NCI-H2029 (cell line): ENCODE measurements around the gene MAML3.

Source experiments
- DNase-seq: peaks from one replicate; lab custom pipeline; 2025; lab: John Stamatoyannopoulos, UW

Gene MAML3

DNA sequence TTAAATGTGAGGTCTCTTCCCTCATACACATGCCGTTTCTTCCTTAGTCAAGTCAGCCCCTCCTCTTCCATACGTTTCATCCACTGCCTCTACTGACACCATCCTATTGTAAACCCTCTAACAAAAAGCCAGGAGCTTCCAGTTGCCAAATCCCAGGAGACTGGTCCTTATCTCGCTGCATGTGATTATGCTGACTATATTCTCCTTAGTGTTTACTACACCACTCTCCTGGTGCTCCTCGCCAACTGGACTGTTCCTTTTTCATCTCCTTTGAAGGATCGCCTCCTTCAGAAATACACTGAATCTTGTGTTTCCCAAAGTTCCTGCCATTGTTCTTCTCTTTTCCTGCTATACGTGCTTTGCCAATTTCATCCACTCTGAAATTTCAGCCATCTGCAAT, 27.7 kb downstream of the MAML3 start:
- no peak for DNase-seq

DNA sequence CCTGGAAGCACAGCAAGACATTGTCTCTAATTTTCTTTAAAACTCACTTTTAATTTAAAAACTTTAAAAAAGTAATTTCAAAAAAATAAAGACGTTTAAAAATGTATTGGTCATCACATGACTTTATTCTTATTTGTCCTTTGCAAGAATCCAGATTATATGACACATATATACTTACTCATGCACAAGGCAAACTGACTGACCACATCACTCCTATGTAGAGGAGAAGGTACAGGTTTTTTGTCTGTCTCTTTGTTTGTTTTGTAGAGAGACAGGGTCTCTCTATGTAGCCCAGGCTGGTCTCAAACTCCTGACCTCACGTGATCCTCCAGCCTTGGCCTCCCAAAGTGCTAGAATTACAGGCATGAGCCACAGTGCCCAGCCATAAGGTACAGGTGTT, 28.6 kb downstream of the MAML3 start:
- DNase-seq, result no peak

DNA sequence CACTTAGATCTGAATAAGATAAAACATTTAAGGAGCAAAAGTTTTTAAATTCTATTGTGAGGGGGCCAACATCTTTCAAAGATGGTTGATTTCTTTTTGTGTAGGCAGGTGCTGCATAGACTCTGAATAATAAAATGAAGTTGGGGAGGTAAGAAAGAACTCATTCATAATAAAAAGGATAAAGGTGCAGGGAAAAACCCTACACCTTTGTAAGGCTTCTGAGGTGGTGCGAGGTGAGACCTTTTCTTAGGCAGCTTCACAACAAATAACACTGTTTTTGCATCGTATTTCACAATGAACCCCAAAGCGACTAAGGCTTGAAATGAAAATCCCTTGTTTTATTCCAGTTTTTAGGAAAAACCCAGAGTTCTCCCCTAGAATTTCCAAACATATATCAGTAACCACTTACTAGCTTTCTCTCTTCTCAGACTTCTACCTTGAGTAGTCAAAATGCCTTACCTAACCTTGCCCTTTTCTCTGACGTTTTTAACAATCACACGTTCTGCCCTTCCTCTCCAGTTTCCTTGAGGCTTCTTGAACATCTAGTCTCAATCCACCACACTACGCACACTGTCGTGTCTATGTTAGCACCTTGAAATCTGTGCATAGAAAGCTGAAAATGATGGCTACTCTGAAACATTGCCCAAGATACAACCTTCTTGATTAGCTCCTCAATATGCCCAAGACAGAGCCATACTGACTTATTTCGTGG, 30.2 kb downstream of the MAML3 start:
- DNase-seq, result no peak

DNA sequence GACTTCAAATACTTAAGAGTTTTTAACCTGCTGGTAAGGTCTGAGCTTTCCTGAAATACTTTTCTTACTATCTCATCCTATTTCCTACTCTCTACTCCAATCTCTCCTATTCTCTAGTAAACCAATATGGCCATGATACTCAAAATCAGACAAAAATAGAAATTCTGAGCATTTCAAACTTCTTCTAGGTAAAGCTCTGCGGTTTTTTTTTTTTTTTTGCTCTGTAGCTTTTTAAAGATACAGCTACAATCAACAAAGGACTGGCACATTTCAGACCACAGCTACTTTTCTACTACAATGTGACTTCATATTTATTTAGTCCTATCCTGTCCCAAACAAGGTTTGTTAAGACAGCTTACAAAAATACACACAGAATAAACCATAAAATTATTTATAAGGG, 31.1 kb downstream of the MAML3 start:
- no peak for DNase-seq

DNA sequence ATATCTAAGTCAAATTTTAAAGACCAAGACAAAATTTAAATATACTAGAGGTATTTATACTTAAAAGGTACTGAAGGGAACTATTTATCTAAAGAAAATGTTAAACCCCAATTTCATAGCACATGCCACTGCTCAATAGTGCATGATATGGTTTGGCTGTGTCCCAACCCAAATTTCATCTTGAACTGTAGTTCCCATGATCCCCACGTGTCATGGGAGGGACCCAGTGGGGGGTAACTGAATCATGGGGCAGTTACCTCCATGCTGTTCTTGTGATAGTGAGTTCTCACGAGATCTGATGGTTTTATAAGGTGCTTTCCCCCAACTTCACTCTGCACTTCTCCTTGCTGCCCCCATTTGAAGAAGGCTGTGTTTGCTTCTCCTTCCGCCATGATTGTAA, 32.3 kb downstream of the MAML3 start:
- DNase-seq, result no peak

DNA sequence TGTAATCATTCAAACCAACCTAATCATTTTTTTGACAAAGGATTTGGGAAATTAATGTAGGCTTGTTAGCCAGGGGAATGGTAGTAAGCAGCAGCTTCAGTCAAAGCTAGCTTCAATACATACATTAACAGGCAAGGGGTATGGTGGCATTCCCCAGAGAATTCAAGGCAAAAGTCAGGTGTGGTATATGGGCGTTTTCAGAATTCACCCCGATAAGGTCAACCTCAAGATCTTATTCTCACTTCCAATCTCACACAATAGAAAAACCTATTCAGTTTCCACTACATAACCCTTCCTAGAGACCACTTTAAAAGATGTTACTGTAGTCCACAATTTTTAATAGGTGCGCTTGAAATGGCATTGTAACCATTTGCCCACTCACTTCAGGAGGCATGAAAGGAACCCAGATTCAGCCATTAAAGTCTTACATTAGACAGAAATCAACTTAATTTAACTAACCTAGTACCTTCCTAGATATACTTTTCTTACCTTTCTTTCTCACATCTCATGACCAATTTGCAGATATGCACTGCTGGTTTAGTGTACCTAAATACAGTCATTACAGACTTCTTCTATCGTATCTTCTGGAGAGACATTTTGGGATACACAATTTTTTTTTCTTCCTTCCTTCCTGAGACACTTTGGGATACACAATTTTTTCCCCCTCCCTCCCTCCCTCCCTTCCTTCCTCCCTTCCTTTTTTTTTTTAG, 34.9 kb downstream of the MAML3 start:
- no peak for DNase-seq

DNA sequence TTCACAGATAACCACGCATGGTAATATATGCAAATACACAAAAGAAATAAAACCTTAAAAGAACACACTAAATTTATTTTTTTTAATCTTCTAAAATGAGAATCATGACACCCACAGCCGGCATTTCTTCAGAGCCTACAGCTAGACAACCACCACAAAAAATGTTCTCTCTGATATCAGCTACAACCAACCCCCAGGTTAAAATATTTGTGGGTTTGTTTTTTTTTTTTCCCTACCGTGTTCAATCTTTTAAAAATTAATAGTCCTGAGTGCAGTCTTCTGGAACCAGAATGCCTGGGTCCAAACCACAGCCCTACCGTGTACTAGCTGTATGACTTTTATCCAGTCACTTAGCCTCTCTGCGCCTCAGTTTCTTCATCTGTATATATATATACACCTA, 36.0 kb downstream of the MAML3 start:
- DNase-seq, result no peak

DNA sequence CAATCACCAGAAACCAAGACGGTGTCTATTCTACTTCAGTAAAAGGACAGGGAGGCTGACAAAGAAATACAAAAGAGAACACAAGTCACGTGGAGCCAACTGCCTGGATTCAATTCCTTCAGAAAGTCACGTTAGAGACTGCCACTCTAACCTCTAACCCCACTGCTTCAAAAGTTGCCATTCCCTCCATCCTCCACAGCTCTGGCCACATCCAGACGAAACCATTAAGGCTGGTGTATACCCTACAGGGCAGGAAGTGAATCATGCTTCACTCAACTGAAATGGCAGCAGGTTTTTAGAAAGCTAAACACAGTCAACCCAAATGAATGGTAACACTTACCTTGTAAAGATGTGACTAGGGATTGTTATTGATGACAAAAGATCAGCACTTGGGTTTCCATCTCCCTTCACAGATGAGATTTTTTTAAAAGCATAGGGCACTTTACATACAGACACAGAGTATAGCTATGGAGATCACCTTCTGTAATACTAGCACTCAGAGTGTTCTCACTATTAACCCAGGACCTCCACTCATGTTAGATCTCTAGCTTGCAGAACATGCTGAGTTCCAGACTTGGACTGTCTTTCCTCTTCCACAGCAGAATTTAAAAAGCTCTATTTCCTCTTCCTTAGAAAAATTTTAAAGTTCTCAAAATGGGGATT, 37.4 kb downstream of the MAML3 start:
- no peak for DNase-seq

DNA sequence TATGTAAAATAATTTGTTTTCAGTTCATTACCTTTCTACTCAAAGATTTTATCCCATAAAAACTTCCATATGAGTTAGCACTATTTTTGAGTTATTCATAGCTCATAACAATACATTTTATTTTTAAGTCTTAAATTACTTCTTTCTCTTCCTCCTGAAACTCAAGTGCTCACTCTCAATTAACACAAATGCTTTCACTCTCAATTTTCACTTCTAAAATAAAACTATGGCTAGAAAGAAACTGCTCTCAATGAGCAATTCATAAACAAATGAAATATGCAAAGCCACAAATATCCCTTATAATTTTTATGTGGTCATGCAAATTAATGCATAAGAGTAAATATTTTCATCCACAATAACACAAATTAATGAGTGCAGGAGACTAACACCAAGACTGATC, 38.8 kb downstream of the MAML3 start:
- DNase-seq, result no peak

DNA sequence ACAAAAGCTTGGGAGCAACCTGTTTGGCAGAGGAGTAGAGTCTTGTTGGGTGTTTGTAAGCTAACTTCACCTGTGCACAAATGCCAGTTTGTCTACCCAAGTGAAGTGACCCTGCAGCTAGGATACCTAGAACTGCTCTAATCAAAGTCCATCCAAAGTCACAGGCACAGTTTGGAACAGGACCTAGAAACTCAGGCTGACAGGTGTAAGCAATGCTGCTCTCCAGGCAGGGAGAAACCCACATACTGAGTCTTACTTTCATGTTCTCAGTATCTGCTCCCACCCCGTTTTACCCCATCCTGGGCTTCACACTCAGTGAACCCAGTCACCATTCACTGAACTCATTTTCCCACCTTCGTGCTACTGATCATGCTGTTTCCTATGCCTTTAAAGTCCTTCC, 40.3 kb downstream of the MAML3 start:
- no peak for DNase-seq

DNA sequence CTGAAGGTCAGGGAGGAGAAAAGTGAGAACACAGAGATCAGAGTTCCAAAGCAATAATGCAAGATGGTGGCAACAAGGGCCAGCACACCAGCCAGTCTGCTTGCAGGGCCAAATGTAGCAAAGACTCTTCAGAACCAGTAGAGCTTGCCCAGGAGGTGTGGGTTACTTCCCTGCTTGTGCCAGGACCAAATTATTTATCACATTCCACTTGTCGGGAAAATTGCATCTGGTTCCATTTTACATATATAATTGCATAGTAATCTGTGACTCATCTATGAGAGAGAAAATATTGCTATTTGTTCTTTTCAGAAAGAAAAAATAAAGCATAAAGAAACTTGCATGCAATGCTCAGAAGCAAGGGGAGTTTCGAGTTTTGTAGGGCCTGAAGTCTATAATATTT, 41.4 kb downstream of the MAML3 start:
- DNase-seq, result no peak

DNA sequence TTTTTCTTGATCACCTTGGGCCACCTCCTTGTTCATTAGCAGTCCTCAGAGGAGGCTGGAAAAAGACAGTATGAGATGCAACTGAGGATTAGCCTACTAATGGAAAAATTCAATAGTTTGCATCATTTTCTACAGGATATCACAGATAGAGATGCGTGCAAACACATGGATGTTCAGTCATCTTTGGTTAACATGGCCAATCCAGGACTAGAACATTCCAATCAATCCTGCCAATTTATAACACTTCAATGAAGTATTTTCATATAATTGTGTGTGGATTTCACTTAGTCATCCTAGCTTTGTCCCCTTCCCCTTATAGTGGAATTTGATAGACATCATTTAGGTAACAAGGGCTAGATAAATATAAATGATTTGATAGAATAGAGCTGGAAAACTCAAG, 42.7 kb downstream of the MAML3 start:
- no peak for DNase-seq

DNA sequence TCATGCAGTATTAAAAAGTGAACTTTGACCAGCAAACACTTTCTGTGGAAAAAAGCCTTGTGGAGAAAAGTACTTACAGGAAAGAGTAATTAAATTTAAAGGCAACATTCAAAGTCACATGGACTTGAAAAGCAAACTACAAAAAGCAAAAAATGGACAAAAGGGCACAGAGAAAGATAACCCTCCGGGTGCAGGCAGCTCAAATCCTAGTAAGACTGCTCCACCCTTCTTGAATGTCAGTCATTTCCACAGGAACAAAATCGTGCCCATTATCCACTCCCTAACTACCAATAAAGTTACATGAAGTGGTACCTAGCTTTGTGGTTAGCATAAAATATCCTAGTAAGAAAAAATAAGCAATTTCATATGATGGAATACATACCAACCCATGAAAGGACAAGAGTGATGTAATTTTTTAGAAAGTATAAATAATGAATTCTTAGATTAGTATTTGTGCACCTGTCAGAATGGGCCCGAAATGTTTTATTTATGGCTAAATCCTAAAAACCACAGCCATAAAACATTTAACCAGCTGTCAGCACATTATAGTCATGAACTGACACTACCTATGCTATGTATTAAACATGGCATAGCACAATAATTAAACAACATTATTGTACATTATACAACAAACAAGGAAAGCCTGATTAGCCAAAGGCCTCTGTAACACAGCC, 43.3 kb downstream of the MAML3 start:
- no peak for DNase-seq

DNA sequence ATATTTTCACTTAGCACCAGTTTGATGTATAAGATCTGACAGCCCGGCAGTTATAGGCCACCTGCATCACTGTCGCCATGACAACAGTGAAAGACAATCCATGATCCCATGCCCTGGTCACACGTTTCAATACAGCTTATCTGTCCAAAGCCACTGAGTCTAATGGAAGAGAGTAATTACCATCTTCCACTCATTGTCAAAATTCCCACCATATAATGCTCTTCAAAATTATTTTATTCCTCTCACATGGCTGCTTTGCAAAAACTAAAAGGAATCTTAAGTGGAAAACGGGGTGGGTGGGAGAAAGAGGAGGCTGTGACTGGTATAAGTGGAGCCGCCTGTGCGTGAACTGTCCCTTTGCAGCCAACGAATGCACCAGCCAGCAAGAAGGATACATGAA, 44.2 kb downstream of the MAML3 start:
- no peak for DNase-seq

DNA sequence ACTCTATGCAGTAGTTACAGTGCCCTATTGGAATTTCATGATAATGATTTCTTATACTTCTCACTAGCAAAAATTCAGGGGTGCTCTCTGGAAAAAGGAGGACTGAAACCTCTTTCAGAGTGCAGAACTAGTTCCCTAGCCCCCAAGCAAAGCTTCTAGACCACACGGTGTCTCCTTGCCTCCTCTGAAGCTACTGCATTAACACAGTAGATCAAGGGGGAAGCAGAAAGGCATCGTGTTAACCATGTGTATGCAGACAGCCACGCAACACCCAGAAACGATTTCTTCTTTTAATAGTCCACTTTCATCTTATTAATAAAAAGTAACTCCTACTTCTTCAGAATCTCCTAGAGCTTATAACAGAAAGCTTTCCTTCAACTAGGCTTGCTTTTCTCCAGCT, 44.7 kb downstream of the MAML3 start:
- DNase-seq, result no peak

DNA sequence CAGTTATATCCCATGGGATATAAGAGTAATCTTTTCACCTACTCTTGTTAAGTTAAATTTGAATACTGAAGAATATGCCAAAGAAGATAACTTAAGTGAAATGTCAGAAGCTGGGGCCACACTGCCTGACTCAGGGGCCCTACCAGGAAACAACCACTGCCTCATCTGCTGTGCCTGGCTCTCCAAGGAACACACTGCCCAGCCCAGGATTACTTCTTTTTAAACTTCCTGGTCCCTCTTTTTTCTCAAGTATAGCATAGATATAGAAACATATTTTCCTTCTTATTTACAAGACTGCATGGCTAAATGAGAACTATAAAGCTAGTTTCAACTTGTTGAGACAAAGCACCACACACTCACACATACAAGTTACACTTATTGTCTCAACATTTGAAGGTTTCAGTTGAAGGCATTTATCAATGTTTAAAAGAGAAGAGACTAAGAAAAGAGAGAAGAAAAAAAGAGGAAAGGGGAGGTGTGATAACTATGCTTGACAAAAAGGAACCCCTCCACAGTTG, 45.2 kb downstream of the MAML3 start:
- no peak for DNase-seq

DNA sequence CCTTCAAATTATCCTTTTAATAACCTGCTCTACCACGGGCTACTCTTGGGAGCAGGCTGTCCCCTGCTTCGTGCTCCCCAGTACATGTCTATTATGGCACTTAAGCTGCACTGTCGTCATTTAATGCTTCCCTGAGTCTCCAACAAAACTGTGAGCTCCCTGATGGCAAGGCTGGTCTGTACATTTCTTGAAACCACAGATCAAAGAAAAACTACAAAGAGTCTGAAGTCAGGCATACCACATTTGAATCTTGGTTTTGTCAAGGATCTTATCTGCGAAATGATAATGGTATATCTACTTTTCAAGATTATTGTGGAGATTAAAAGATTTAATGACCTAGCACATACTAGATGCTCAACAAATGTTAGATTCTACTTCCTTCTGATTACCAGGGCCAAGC, 45.7 kb downstream of the MAML3 start:
- DNase-seq, result no peak

DNA sequence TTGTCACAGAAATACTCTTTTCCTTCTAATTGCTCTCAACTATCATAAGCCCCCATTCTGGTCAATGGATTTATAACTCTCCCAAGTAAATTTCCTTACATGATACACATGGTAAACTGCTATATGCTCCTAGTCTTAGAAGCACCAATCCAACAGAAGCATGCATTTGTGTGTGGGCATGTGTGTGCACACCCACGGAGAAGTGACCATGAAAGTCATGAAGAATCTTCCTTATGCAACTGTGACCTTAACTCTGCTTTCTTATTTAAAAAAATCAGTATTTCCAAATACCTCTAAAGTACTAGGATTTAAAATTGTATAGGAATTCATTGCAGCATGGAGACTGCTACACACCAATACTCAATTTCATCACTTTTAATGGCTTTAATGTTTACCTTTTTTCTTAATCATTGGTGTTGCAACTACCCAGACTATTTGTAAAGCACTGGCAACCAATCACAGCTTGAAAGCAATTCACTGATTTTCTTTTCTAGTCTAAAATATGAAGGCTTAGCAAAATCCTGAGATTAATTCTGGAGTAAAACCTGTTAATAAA, 47.6 kb downstream of the MAML3 start:
- no peak for DNase-seq

DNA sequence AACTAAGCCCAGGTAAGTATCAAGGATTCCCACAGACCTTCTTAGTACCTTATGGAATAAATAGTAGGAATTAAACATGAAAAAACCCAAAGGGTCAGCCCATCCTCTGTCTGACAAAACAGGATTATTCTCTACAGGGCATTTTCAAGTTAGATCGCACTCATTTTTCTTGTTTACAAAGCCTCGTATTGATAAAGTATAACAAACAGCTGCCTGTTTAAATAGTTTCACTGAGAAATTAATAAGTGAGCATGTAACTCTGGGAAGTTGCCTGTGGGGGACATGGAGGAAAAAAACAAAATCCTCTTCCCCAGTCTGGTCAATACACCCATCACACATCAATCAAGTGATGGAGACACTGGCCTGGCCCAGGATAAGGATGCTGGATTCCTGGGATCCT, 48.5 kb downstream of the MAML3 start:
- no peak for DNase-seq

DNA sequence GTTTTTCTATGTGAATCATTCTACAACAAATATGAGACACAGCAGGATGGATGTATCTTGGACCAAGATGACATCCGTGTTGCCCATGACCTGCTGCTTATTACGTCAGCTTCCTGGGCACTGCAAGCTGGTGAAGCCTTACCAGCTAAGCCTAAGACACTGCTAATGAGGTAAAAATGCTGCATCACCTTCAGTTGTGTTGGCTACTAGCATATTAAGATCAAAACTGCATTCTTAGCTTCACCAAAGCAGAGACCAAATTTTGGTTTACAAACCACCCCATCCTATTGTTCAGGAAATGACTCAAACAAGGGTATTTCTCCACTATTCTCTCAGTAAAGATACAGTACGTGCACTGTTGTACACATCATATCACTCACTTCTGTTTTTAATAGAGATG, 50.3 kb downstream of the MAML3 start:
- DNase-seq, result no peak

DNA sequence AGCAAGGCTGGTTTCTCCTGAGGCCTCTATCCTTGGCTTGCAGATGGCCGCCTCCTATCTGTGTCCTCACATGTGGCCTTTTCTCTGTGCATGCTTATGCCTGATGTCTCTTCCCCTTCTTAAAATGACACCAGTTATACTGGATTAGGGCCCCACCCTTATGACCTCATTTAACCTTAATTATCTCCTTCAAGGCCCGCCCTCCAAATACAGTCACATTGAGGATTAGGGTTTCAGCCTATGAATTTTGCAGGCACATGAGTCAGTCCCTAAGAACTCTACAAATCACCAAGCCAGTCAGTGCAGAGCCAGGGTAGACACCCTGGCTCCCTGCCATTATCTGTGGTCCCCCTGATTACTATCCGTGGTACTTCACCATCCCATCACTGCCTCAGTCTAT, 51.6 kb downstream of the MAML3 start:
- DNase-seq, result no peak

DNA sequence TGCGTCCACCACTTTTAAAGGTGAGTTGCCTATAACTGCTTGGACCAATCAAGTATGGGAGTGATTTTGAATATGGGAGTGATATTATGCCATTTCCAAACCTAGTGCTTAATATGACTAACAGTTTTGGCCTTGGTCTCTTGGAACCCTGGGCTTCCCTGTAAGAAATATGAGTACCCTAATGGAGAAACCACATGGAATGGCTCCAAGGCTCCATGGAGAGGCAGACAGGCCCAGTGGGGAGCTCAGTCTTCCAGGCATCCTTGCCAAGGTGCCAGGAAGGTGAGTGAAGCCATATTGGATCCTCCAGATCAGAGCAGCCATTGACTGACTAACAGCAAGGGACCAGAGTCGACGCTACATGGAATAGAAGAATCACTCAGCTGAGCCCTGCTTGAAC, 53.2 kb downstream of the MAML3 start:
- DNase-seq, result no peak
